Measurements from ENCODE around the gene UBAP1L. TPM values are rescaled to one million over a fixed set of nuclear protein-coding genes. Genes with fewer than 3 reads are reported as not detected.
A peak's percentile ranks its signal among the peaks of the same experiment; 100 is the strongest.
"Not testable (repeated sequence)": the region's sequence is repeated elsewhere in the genome, so short reads cannot be mapped to it uniquely, and the experiment has no call there.

UBAP1L gene
- total and polyA plus RNA-seq, 8 donors, result 1.8 to 5.3 (median 3.0) TPM; not detected in 2

- TF ChIP-seq POLR2AphosphoS5 (IDR thresholded peaks at IDR 0.05) (no peak), CTCF (IDR thresholded peaks at IDR 0.05) (no peak), EP300 (IDR thresholded peaks at IDR 0.05) (no peak), POLR2A (IDR thresholded peaks at IDR 0.05) (no peak)
- peaks cover 0 to 40% (median 15%) of the 10 kb centered on the region in 3 donors for H3K27me3 ChIP-seq
- peak overlapping the region in 1 of 4 donors; percentile 26 for H3K4me3 ChIP-seq
- H3K4me1 ChIP-seq, result peaks cover under 1 to 20% (median 12%) of the 10 kb centered on the region in 4 donors
- H3K27ac ChIP-seq, result no peak overlapping the region
- no peaks in the 10 kb centered on the region for H3K9me3 ChIP-seq
- 53 to 73% (median 63%) methylated on average over 19 to 85 of the region's 85 CpGs for WGBS, 5 donors
- H3K36me3 ChIP-seq, result no peaks in the 10 kb centered on the region
- DNase-seq, result no peak
- intact Hi-C loops (cut with DNase I; ENCODE audit: low total_unique reads), result no loop called here
These were observed 37.6 kb downstream of the UBAP1L start for GRCh38 chr15:65077291-65077980.

- TF ChIP-seq POLR2AphosphoS5 (IDR thresholded peaks at IDR 0.05), result no peak
- TF ChIP-seq POLR2A (IDR thresholded peaks at IDR 0.05), result no peak
- TF ChIP-seq CTCF (IDR thresholded peaks at IDR 0.05), result no peak
- no peak for TF ChIP-seq EP300 (IDR thresholded peaks at IDR 0.05)
- WGBS, 5 donors, result 60 to 86% (median 81%) methylated on average over 45 to 73 of the region's 73 CpGs
- Histone ChIP-seq H3K27me3 (peaks cover 0 to 32% (median 15%) of the 10 kb centered on the region in 3 donors), H3K27ac (no peak within 1 kb of the TSS), H3K4me3 (peak within 1 kb of the TSS in 1 of 4 donors; percentile 26), H3K9me3 (no peaks in the 10 kb centered on the region), H3K36me3 (no peaks in the 10 kb centered on the region), H3K4me1 (peaks cover 7 to 19% (median 16%) of the 10 kb centered on the region in 4 donors)
- intact Hi-C loops (cut with DNase I; ENCODE audit: low total_unique reads), result no loop called here
- DNase-seq, result no peak
These were observed 38.3 kb downstream of the UBAP1L start, which contains the start of gene KBTBD13 for GRCh38 chr15:65076486-65077290. TSS of gene KBTBD13 (plus strand) at chr15:65076746. CDS start at chr15:65076816, 70 bp downstream.

GRCh38 chr15:65075607-65076395 is 39.2 kb downstream of the UBAP1L start:
- WGBS, 5 donors, result 71 to 81% (median 79%) methylated on average over 12 of the region's 12 CpGs
- intact Hi-C loops (cut with DNase I; ENCODE audit: low total_unique reads); DNase-seq; H3K4me3 ChIP-seq; H3K36me3 ChIP-seq; H3K27ac ChIP-seq; H3K9me3 ChIP-seq: not testable (repeated sequence)
- peaks cover 0 to 32% (median 15%) of the 10 kb centered on the region in 3 donors for H3K27me3 ChIP-seq
- H3K4me1 ChIP-seq, result peaks cover 16 to 27% (median 23%) of the 10 kb centered on the region in 4 donors

- H3K27ac ChIP-seq; H3K36me3 ChIP-seq; H3K9me3 ChIP-seq; H3K4me3 ChIP-seq; intact Hi-C loops (cut with DNase I; ENCODE audit: low total_unique reads); DNase-seq: not testable (repeated sequence)
- 88 to 98% (median 95%) methylated on average over 4 to 17 of the region's 22 CpGs for WGBS, 5 donors
- Histone ChIP-seq H3K4me1 (peaks cover 24 to 36% (median 31%) of the 10 kb centered on the region in 4 donors), H3K27me3 (peaks cover 0 to 32% (median 15%) of the 10 kb centered on the region in 3 donors)
These were observed 40.1 kb downstream of the UBAP1L start for GRCh38 chr15:65074946-65075345.

GRCh38 chr15:65072617-65073016 is 42.4 kb downstream of the UBAP1L start:
- intact Hi-C loops (cut with DNase I; ENCODE audit: low total_unique reads), result no loop called here
- no peaks in the 10 kb centered on the region for H3K9me3 ChIP-seq
- H3K27me3 ChIP-seq, result peaks cover 4 to 29% (median 22%) of the 10 kb centered on the region in 3 donors
- WGBS, 5 donors, result 87 to 95% (median 91%) methylated on average over 3 of the region's 3 CpGs
- H3K4me1 ChIP-seq, result peaks cover 40 to 54% (median 45%) of the 10 kb centered on the region in 4 donors
- peak overlapping the region in 2 of 5 donors; percentile 66 to 88 for H3K27ac ChIP-seq
- no peaks in the 10 kb centered on the region for H3K36me3 ChIP-seq
- H3K4me3 ChIP-seq, result no peak overlapping the region
- TF ChIP-seq POLR2AphosphoS5 (IDR thresholded peaks at IDR 0.05) (no peak), CTCF (IDR thresholded peaks at IDR 0.05) (no peak), EP300 (IDR thresholded peaks at IDR 0.05) (no peak), POLR2A (IDR thresholded peaks at IDR 0.05) (no peak)
- DNase-seq, result no peak
